ENCODE data around the gene SYCP2. TPM values are rescaled to one million over a fixed set of nuclear protein-coding genes. Genes with fewer than 3 reads are reported as not detected.

SYCP2 gene
- total RNA-seq, 1 experiment from 2014 or later, result 1.3 TPM

GRCh38 chr20:59824711-59825562 is 108.5 kb downstream of the SYCP2 start:
- no peak for DNase-seq (ENCODE audit: extremely low read depth, low read depth)

- DNase-seq (ENCODE audit: extremely low read depth, low read depth), result no peak
These were observed 109.8 kb downstream of the SYCP2 start for GRCh38 chr20:59823491-59824259.

- no peak for DNase-seq (ENCODE audit: extremely low read depth, low read depth)
These were observed 110.4 kb downstream of the SYCP2 start for GRCh38 chr20:59823030-59823423.

GRCh38 chr20:59822291-59823029 is 111.0 kb downstream of the SYCP2 start:
- no peak for DNase-seq (ENCODE audit: extremely low read depth, low read depth)

GRCh38 chr20:59821788-59822187 is 111.6 kb downstream of the SYCP2 start:
- DNase-seq (ENCODE audit: extremely low read depth, low read depth), result no peak

- DNase-seq (ENCODE audit: extremely low read depth, low read depth), result no peak
These were observed 112.2 kb downstream of the SYCP2 start for GRCh38 chr20:59821201-59821600.

- DNase-seq (ENCODE audit: extremely low read depth, low read depth), result no peak
These were observed 113.0 kb downstream of the SYCP2 start for GRCh38 chr20:59820204-59821041.

GRCh38 chr20:59819496-59820203 is 113.8 kb downstream of the SYCP2 start:
- DNase-seq (ENCODE audit: extremely low read depth, low read depth), result no peak

- no peak for DNase-seq (ENCODE audit: extremely low read depth, low read depth)
These were observed 114.5 kb downstream of the SYCP2 start for GRCh38 chr20:59818911-59819310.

- DNase-seq (ENCODE audit: extremely low read depth, low read depth), result no peak
These were observed 115.4 kb downstream of the SYCP2 start for GRCh38 chr20:59817846-59818615.

- DNase-seq (ENCODE audit: extremely low read depth, low read depth), result no peak
These were observed 116.0 kb downstream of the SYCP2 start for GRCh38 chr20:59817406-59817805.

- no peak for DNase-seq (ENCODE audit: extremely low read depth, low read depth)
These were observed 117.2 kb downstream of the SYCP2 start for GRCh38 chr20:59816146-59816738.

- no peak for DNase-seq (ENCODE audit: extremely low read depth, low read depth)
These were observed 118.5 kb downstream of the SYCP2 start for GRCh38 chr20:59814840-59815340.

- DNase-seq (ENCODE audit: extremely low read depth, low read depth), result no peak
These were observed 119.2 kb downstream of the SYCP2 start for GRCh38 chr20:59813948-59814839.
